Activated naive CD8-positive, alpha-beta T cell treated with anti-CD3 and anti-CD28 coated beads, Interleukin-2, amount 50 U/mL, for 24 hours (primary cell): ENCODE data around the gene ACOX2.

Source experiments
- ATAC-seq: fragments of 150-1000 bp; cut with Tn5 transposase; one replicate; pipeline ENCODE4 v1.10.0; 2021
- DNase-seq: peaks from one replicate; pipeline ENCODE4 v3.0.0; 2021
- H3K27ac Mint-ChIP-seq: one replicate; pipeline ENCODE4 v1.8.0; 2021; ENCODE audit warnings: mild to moderate bottlenecking, mixed read lengths
- H3K27me3 Mint-ChIP-seq: one replicate; pipeline ENCODE4 v1.8.0; 2021; ENCODE audit warnings: mixed read lengths
- H3K36me3 Mint-ChIP-seq: one replicate; pipeline ENCODE4 v1.8.0; 2021; ENCODE audit warnings: low read depth, mixed read lengths
- H3K4me1 Mint-ChIP-seq: one replicate; pipeline ENCODE4 v1.8.0; 2021; ENCODE audit warnings: mixed read lengths
- H3K4me3 Mint-ChIP-seq: one replicate; pipeline ENCODE4 v1.8.0; 2021; ENCODE audit warnings: mild to moderate bottlenecking, moderate library complexity, mixed read lengths
- H3K9me3 Mint-ChIP-seq: one replicate; pipeline ENCODE4 v1.8.0; 2021; ENCODE audit warnings: mixed read lengths

ACOX2 gene

DNA sequence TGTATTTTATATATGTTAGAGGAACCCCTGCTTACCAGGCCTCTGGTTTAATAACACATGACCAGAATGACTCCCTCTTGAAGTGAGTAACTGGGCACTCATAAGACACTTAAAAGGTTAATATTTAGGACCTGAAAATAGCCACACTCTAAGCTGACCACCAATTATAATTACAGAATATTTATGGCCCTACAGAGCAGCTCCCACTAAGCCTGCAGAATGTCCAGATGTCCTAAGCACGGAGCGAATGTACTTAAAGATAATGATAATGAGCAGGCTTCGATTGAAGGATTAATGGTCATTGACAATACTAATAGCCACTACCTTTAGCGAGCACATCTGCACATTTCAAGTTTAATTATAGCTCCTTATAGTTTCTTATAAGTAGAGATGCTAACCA is 67.9 kb downstream of the ACOX2 start:
- Mint-ChIP-seq H3K27ac (no peak overlapping the region), H3K36me3 (no peaks in the 10 kb centered on the region), H3K27me3 (no peaks in the 10 kb centered on the region), H3K4me3 (no peak overlapping the region), H3K9me3 (no peaks in the 10 kb centered on the region), H3K4me1 (peaks cover 35% of the 10 kb centered on the region)
- no peak for DNase-seq
- no peak for ATAC-seq

DNA sequence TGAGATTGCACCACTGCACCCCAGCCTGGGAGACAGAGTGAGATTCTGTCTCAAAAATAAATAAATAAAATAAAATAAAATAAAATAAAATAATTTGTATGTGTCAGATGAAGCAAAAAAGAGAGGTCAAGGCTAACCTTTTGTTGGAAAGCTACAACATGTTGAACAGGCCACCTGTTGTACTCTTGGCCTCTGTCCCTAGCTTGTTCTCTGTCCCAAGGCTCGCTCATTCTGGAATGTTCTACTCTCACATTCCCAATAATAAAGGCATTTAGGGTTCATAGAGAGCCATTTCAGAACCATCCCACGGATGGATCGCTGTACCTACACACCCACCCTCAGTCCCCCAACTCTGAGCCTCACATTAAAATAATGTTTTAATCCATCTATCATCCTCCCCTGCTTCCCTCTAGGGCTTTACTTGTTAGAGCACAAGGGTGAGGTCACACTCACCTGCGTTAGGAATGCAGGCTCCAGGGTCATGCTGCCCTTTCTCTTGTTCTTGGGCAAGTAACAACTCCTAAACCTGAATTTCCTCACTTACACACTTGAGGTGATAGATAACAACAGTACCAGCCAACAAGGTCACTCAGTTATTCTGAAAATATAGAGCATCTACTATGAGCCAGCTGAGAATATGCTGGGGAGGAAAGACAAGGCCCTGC is 70.0 kb downstream of the ACOX2 start:
- Mint-ChIP-seq H3K4me3 (no peak overlapping the region), H3K36me3 (no peaks in the 10 kb centered on the region), H3K4me1 (peaks cover 36% of the 10 kb centered on the region), H3K9me3 (no peaks in the 10 kb centered on the region), H3K27me3 (no peaks in the 10 kb centered on the region), H3K27ac (no peak overlapping the region)
- ATAC-seq (no peak), DNase-seq (no peak)

DNA sequence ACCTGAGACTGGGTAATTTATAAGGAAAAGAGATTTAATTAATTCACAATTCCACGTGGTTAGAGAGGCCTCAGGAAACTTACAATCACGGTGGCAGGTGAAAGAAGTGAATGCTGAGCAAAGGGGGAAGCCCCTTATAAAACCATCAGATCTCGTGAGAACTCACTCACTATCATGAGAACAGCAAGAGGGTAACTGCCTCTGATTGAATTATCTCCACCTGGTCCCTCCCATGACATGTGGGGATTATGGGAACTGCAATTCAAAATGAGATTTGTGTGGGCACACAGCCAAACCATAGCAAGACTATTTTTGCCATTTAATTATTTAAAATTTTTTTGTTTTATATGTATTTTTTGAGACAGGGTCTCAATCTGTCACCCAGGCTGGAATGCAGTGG is 72.1 kb downstream of the ACOX2 start:
- no peak for DNase-seq
- Mint-ChIP-seq H3K4me3 (no peak overlapping the region), H3K27ac (no peak overlapping the region), H3K9me3 (no peaks in the 10 kb centered on the region), H3K27me3 (no peaks in the 10 kb centered on the region), H3K36me3 (no peaks in the 10 kb centered on the region), H3K4me1 (peaks cover 18% of the 10 kb centered on the region)
- peak; percentile 30 for ATAC-seq

DNA sequence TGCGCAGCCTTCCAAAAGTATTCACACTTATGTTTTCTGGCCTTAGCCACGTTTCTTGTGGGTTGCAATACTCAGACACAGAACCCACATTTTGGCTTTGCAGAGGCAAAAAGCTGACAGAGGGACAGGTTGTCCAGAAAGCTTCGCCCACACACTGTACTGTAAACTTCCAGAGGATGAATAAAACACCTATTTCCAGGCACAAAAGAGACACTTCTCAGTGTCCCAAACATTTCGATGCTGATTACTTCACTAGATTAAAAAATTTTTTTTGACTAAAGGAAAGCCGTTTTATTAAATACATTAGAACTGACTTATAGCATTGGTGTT is 73.1 kb downstream of the ACOX2 start:
- H3K4me1 Mint-ChIP-seq: peaks cover 18% of the 10 kb centered on the region
- H3K27me3 Mint-ChIP-seq: no peaks in the 10 kb centered on the region
- H3K27ac Mint-ChIP-seq: peak overlapping the region; percentile 18
- DNase-seq (no peak), ATAC-seq (no peak)
- no peaks in the 10 kb centered on the region for H3K36me3 Mint-ChIP-seq
- no peaks in the 10 kb centered on the region for H3K9me3 Mint-ChIP-seq
- no peak overlapping the region for H3K4me3 Mint-ChIP-seq

DNA sequence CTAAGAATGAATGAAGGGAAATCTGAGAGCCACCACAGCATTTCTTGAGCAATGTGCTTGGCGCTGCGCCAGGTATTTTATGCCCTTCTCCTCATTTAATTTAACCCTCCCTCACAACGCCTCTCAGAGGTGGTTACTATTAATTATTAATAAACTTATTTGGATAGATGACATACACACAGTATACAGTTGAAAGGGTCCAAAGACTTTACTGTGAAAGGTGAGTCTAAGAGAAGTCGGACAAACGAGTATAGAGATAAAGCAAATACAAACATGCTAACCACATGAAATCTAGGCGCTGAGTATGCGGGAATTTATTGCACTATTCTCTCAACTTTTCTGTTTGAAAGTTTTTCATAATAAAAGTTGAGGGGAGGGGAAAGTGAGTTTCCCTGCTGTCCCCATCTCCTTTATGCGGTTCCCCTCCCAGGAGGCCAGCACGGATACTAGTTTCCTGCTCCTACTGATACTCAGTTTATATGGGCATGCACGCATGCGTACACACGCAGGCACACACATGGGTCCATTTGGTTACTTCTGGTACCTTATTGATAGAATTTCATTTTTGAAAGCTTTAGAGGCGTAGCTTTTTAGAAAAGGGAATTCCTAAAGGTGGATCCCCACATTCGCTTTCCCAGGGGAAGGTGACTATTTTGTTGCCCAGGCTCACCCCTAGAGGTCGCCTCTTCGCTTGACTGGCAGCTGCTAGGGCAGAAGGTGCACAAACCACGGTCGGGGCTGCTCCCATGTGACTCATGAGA is 73.6 kb downstream of the ACOX2 start:
- Mint-ChIP-seq H3K36me3 (no peaks in the 10 kb centered on the region), H3K4me3 (no peak overlapping the region), H3K4me1 (peaks cover 18% of the 10 kb centered on the region), H3K9me3 (no peaks in the 10 kb centered on the region), H3K27ac (peak overlapping the region; percentile 18), H3K27me3 (no peaks in the 10 kb centered on the region)
- peak; percentile 82 for DNase-seq
- peak; percentile 99 for ATAC-seq

DNA sequence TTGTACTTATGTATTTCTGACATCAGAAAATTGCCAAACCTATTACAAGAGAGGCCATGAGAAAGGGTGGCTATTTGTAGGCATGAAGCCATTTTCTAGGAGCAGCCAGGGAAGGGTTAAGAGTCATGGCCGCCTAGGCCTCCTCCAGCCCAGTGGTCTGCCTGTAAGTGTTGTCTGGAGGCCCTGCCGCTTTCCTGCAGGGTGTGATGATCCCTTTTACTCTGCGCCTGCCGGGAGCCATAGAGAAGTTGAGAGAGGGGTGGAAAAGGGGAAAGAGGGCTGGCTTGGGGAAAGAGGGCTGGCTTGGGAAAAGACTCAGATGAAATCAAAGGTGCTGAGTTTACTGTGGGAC is 74.2 kb downstream of the ACOX2 start:
- no peak for DNase-seq
- Mint-ChIP-seq H3K9me3 (no peaks in the 10 kb centered on the region), H3K4me1 (peaks cover 18% of the 10 kb centered on the region), H3K27ac (no peak overlapping the region), H3K4me3 (no peak overlapping the region), H3K27me3 (no peaks in the 10 kb centered on the region), H3K36me3 (no peaks in the 10 kb centered on the region)
- no peak for ATAC-seq

DNA sequence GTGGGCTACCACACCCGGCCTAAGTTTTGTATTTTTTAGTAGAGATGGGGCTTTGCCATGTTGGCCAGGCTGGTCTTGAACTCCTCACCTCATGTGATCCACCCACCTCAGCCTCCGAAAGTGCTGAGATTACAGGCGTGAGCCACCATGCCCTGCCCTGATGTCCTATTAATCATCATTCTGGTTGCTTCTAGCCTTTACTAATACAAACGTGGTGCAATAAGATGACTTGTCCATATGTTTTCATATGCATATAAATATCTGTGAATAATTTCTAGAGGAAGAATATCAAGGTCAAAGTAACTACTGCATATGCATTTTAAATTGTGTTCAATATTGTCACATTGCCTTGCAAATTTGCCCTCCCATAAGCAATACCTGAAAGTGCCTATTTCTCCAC is 77.8 kb downstream of the ACOX2 start:
- Mint-ChIP-seq H3K27me3 (no peaks in the 10 kb centered on the region), H3K4me3 (no peak overlapping the region), H3K36me3 (peaks cover 8% of the 10 kb centered on the region), H3K4me1 (peaks cover 8% of the 10 kb centered on the region), H3K9me3 (peaks cover 14% of the 10 kb centered on the region), H3K27ac (no peak overlapping the region)
- ATAC-seq (no peak), DNase-seq (no peak)
